WTC11 (cell line): ENCODE measurements around the gene CELSR1. TPM values are rescaled to one million over a fixed set of nuclear protein-coding genes. Genes with fewer than 3 reads are reported as not detected.

Experiments
- ATAC-seq: fragments of 200-7000 bp; cut with Tn5 transposase; 2 replicates; pipeline ENCODE4 v1.10.0; 2021; ENCODE audit warnings: mild to moderate bottlenecking, moderate library complexity
- CTCF ChIA-PET: fragments of 300-600 bp; sonication (Branson Sonifier 250); formaldehyde crosslinking; loops from one replicate; lab custom pipeline; 2021; ENCODE audit warnings: antibody characterized with exemption; lab: Charles Lee
- POLR2A ChIA-PET: fragments of 350-600 bp; sonication (Branson Sonifier 250); formaldehyde crosslinking; loops from one replicate; lab custom pipeline; 2021; ENCODE audit warnings: antibody characterized with exemption; lab: Charles Lee
- DNase-seq: peaks from one replicate; pipeline ENCODE4 v3.0.0; 2021; ENCODE audit warnings: low spot score
- H3K27ac Mint-ChIP-seq: 2 replicates; pipeline ENCODE4 v1.8.0; 2021; ENCODE audit warnings: mixed read lengths
- H3K27me3 Mint-ChIP-seq: 2 replicates; pipeline ENCODE4 v1.8.0; 2021; ENCODE audit warnings: low read depth, mild to moderate bottlenecking, moderate library complexity, mixed read lengths
- H3K36me3 Mint-ChIP-seq: 2 replicates; pipeline ENCODE4 v1.8.0; 2021; ENCODE audit warnings: mixed read lengths
- H3K4me1 Mint-ChIP-seq: 2 replicates; pipeline ENCODE4 v1.8.0; 2022; ENCODE audit warnings: mixed read lengths
- H3K4me3 Mint-ChIP-seq: 2 replicates; pipeline ENCODE4 v1.8.0; 2021; ENCODE audit warnings: mild to moderate bottlenecking, moderate library complexity, mixed read lengths
- H3K9me3 Mint-ChIP-seq: 2 replicates; pipeline ENCODE4 v1.8.0; 2021; ENCODE audit warnings: mixed read lengths
- ATF1 ChIP-seq: sonication (generic); formaldehyde crosslinking; IDR thresholded peaks from 2 replicates; pipeline ENCODE4 v1.8.1; 2023; ENCODE audit warnings: mild to moderate bottlenecking, moderate library complexity, missing genetic modification reagents
- ELF4 ChIP-seq: sonication (generic); formaldehyde crosslinking; IDR thresholded peaks from 2 replicates; pipeline ENCODE4 v1.8.1; 2022; ENCODE audit warnings: low read depth, mild to moderate bottlenecking, moderate library complexity, missing genetic modification reagents
- GTF2I ChIP-seq: fragments of 250-450 bp; sonication (Bioruptor Pico); conservative IDR thresholded peaks from 2 replicates; pipeline ENCODE4 v1.4.0; 2021; ENCODE audit warnings: mild to moderate bottlenecking
- JUN ChIP-seq: sonication (generic); formaldehyde crosslinking; IDR thresholded peaks from 2 replicates; pipeline ENCODE4 v1.8.0; 2023; ENCODE audit warnings: mild to moderate bottlenecking, missing genetic modification reagents
- MXD4 ChIP-seq: fragments of 250-450 bp; sonication (Bioruptor Pico); IDR thresholded peaks from 2 replicates; pipeline ENCODE4 v1.8.0; 2021; ENCODE audit warnings: mild to moderate bottlenecking, moderate library complexity, borderline replicate concordance
- NFATC4 ChIP-seq: fragments of 250-450 bp; sonication (Bioruptor Pico); IDR thresholded peaks from 2 replicates; pipeline ENCODE4 v1.9.0; 2021; ENCODE audit warnings: mild to moderate bottlenecking
- NFE2L1 ChIP-seq: sonication (generic); formaldehyde crosslinking; IDR thresholded peaks from 2 replicates; pipeline ENCODE4 v1.8.1; 2023; ENCODE audit warnings: missing genetic modification reagents
- NR2C2 ChIP-seq: sonication (generic); formaldehyde crosslinking; IDR thresholded peaks from 2 replicates; pipeline ENCODE4 v1.8.0; 2022; ENCODE audit warnings: mild to moderate bottlenecking, missing genetic modification reagents
- NR3C1 ChIP-seq: sonication (generic); formaldehyde crosslinking; conservative IDR thresholded peaks from 2 replicates; pipeline ENCODE4 v1.8.1; 2023; ENCODE audit warnings: low read depth, mild to moderate bottlenecking, missing genetic modification reagents
- PRRX2 ChIP-seq: fragments of 250-450 bp; sonication (Bioruptor Pico); IDR thresholded peaks from 2 replicates; pipeline ENCODE4 v1.8.0; 2021; ENCODE audit warnings: mild to moderate bottlenecking
- RORB ChIP-seq: fragments of 250-450 bp; sonication (Bioruptor Pico); IDR thresholded peaks from 2 replicates; pipeline ENCODE4 v1.9.0; 2021; ENCODE audit warnings: mild to moderate bottlenecking
- SMAD3 ChIP-seq: sonication (generic); formaldehyde crosslinking; IDR thresholded peaks from 2 replicates; pipeline ENCODE4 v1.8.0; 2022; ENCODE audit warnings: missing genetic modification reagents, mild to moderate bottlenecking, borderline replicate concordance
- TCF7 ChIP-seq: sonication (generic); formaldehyde crosslinking; IDR thresholded peaks from 2 replicates; pipeline ENCODE4 v1.8.0; 2022; ENCODE audit warnings: mild to moderate bottlenecking, low read depth, missing genetic modification reagents, moderate library complexity
- TP53 ChIP-seq: sonication (generic); formaldehyde crosslinking; IDR thresholded peaks from 2 replicates; pipeline ENCODE4 v1.8.1; 2023; ENCODE audit warnings: mild to moderate bottlenecking, missing genetic modification reagents
- ZNF263 ChIP-seq: sonication (generic); formaldehyde crosslinking; IDR thresholded peaks from 2 replicates; pipeline ENCODE4 v1.8.1; 2022; ENCODE audit warnings: low read depth, mild to moderate bottlenecking, moderate library complexity, missing genetic modification reagents
- ZNF396 ChIP-seq: fragments of 250-450 bp; sonication (Bioruptor Pico); IDR thresholded peaks from 2 replicates; pipeline ENCODE4 v1.8.0; 2021; ENCODE audit warnings: mild to moderate bottlenecking, moderate library complexity, borderline replicate concordance
- ZNF671 ChIP-seq: fragments of 250-450 bp; sonication (Bioruptor Pico); IDR thresholded peaks from 2 replicates; pipeline ENCODE4 v1.8.0; 2021; ENCODE audit warnings: mild to moderate bottlenecking
- total RNA-seq: library from RNA; stranded (reverse); gene quantifications from 3 replicates; pipeline ENCODE4 v1.2.3, GENCODE V29; 2021
- TF ChIP-seq, protein P1 (sequence below): sonication (generic); formaldehyde crosslinking; IDR thresholded peaks from 2 replicates; pipeline ENCODE4 v1.8.1; 2023; ENCODE audit warnings: mild to moderate bottlenecking, moderate library complexity, missing genetic modification reagents
- TF ChIP-seq, protein P2 (sequence below): sonication (generic); formaldehyde crosslinking; conservative IDR thresholded peaks from 2 replicates; pipeline ENCODE4 v1.8.1; 2023; ENCODE audit warnings: mild to moderate bottlenecking, low read depth, missing genetic modification reagents, moderate library complexity
- TF ChIP-seq, protein P3 (sequence below): fragments of 250-450 bp; sonication (Bioruptor Pico); IDR thresholded peaks from 2 replicates; pipeline ENCODE4 v1.9.0; 2021; ENCODE audit warnings: mild to moderate bottlenecking
- TF ChIP-seq, protein P4 (sequence below): fragments of 250-450 bp; sonication (Bioruptor Pico); IDR thresholded peaks from 2 replicates; pipeline ENCODE4 v1.9.0; 2021; ENCODE audit warnings: mild to moderate bottlenecking
- TF ChIP-seq, protein P5 (sequence below): fragments of 250-450 bp; sonication (Bioruptor Pico); IDR thresholded peaks from 2 replicates; pipeline ENCODE4 v1.8.0; 2021; ENCODE audit warnings: mild to moderate bottlenecking
- TF ChIP-seq, protein P6 (sequence below): sonication (generic); formaldehyde crosslinking; IDR thresholded peaks from 2 replicates; pipeline ENCODE4 v1.8.1; 2022; ENCODE audit warnings: mild to moderate bottlenecking, moderate library complexity, missing genetic modification reagents
- TF ChIP-seq, protein P7 (sequence below): fragments of 250-450 bp; sonication (Bioruptor Pico); IDR thresholded peaks from 2 replicates; pipeline ENCODE4 v1.9.0; 2021; ENCODE audit warnings: moderate library complexity, mild to moderate bottlenecking, inconsistent platforms, borderline replicate concordance
- TF ChIP-seq, protein P8 (sequence below): sonication (generic); formaldehyde crosslinking; IDR thresholded peaks from 2 replicates; pipeline ENCODE4 v1.8.1; 2023; ENCODE audit warnings: mild to moderate bottlenecking, missing genetic modification reagents

Gene CELSR1
- total RNA-seq, 1 experiment from 2014 or later = 16.8 TPM

DNA sequence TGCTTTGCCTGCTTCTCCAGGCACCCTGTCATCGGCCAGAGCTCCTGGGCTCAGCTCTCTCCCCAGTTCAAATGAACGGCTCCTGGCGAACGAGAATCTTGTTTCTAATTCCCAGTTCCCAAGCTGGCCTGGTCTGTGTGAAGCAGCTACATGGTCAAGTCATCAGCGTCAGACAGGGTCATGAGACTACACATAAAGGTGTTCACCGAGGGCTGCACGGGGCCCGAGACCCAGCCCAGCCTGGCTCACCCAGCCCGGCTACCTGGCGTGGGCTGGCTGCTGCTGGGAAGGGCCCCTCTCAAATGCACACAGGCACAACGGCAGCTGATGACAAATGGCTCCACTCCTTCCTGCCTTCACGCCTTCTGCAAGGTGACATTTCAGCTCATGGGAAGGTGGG is 14.6 kb upstream of the CELSR1 start:
- no peak for DNase-seq
- no peaks in the 10 kb centered on the region for H3K4me1 Mint-ChIP-seq
- no peak overlapping the region for H3K4me3 Mint-ChIP-seq
- peaks cover 2% of the 10 kb centered on the region; the same call in 1 of the 2 replicates for H3K36me3 Mint-ChIP-seq
- peaks cover 4% of the 10 kb centered on the region for H3K27me3 Mint-ChIP-seq
- CTCF ChIA-PET = interaction anchor here (2.6 to 3.3 kb wide), 3 partner anchors 10 to 185 kb away, joined by 15 to 21 read pairs (median 16); no protein-coding TSS in a partner anchor
- POLR2A ChIA-PET = no interaction called here
- ATAC-seq = no peak
- H3K27ac Mint-ChIP-seq = no peak overlapping the region
- TF ChIP-seq ZNF396 (CRISPR knock-in tag) (no peak), JUN (CRISPR knock-in tag) (no peak), NR2C2 (CRISPR knock-in tag) (no peak), ZNF263 (no peak), TP53 (CRISPR knock-in tag) (no peak), NFATC4 (CRISPR knock-in tag) (no peak), MXD4 (no peak), NFE2L1 (CRISPR knock-in tag) (no peak), ZNF671 (no peak), ATF1 (CRISPR knock-in tag) (no peak)
- TF ChIP-seq, protein P1, sequence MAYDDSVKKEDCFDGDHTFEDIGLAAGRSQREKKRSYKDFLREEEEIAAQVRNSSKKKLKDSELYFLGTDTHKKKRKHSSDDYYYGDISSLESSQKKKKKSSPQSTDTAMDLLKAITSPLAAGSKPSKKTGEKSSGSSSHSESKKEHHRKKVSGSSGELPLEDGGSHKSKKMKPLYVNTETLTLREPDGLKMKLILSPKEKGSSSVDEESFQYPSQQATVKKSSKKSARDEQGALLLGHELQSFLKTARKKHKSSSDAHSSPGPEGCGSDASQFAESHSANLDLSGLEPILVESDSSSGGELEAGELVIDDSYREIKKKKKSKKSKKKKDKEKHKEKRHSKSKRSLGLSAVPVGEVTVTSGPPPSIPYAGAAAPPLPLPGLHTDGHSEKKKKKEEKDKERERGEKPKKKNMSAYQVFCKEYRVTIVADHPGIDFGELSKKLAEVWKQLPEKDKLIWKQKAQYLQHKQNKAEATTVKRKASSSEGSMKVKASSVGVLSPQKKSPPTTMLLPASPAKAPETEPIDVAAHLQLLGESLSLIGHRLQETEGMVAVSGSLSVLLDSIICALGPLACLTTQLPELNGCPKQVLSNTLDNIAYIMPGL = no peak
- TF ChIP-seq, protein P2, sequence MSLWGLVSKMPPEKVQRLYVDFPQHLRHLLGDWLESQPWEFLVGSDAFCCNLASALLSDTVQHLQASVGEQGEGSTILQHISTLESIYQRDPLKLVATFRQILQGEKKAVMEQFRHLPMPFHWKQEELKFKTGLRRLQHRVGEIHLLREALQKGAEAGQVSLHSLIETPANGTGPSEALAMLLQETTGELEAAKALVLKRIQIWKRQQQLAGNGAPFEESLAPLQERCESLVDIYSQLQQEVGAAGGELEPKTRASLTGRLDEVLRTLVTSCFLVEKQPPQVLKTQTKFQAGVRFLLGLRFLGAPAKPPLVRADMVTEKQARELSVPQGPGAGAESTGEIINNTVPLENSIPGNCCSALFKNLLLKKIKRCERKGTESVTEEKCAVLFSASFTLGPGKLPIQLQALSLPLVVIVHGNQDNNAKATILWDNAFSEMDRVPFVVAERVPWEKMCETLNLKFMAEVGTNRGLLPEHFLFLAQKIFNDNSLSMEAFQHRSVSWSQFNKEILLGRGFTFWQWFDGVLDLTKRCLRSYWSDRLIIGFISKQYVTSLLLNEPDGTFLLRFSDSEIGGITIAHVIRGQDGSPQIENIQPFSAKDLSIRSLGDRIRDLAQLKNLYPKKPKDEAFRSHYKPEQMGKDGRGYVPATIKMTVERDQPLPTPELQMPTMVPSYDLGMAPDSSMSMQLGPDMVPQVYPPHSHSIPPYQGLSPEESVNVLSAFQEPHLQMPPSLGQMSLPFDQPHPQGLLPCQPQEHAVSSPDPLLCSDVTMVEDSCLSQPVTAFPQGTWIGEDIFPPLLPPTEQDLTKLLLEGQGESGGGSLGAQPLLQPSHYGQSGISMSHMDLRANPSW (CRISPR knock-in tag) = no peak
- peaks cover 20% of the 10 kb centered on the region for H3K9me3 Mint-ChIP-seq

DNA sequence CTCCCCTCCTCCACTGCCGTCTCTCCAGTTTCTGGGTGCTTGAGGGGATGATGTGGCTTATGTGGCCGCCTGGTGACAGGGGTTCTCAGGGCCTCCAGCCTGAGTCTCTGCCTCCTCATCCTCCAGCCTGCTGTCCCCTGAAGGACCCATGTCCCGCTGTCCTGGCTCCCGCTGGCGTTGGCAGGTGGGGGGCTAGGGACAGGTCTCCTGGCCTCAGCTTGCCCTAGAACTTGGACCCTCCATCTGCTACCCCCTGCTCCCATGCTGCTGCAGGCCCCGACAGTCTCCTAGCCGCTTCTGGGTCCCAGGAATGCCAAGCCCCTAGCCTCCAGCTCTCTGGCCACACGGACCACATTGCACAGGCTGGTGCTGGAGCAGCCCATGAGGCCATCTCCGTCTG is 13.9 kb upstream of the CELSR1 start:
- ChIA-PET CTCF (interaction anchor here (2.6 to 3.3 kb wide), 3 partner anchors 9 to 184 kb away, joined by 15 to 21 read pairs (median 16); no protein-coding TSS in a partner anchor), POLR2A (no interaction called here)
- Mint-ChIP-seq H3K9me3 (peaks cover 15% of the 10 kb centered on the region), H3K36me3 (peaks cover 2% of the 10 kb centered on the region; the same call in 1 of the 2 replicates), H3K27ac (no peak overlapping the region), H3K27me3 (peaks cover 4% of the 10 kb centered on the region), H3K4me1 (no peaks in the 10 kb centered on the region), H3K4me3 (no peak overlapping the region)
- ATAC-seq (no peak), DNase-seq (no peak)
- TF ChIP-seq, protein P3, sequence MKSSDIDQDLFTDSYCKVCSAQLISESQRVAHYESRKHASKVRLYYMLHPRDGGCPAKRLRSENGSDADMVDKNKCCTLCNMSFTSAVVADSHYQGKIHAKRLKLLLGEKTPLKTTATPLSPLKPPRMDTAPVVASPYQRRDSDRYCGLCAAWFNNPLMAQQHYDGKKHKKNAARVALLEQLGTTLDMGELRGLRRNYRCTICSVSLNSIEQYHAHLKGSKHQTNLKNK = no peak
- TF ChIP-seq ELF4 (CRISPR knock-in tag) = no peak
- TF ChIP-seq PRRX2 (CRISPR knock-in tag) = no peak
- no peak for TF ChIP-seq TCF7 (CRISPR knock-in tag)
- TF ChIP-seq, protein P4, sequence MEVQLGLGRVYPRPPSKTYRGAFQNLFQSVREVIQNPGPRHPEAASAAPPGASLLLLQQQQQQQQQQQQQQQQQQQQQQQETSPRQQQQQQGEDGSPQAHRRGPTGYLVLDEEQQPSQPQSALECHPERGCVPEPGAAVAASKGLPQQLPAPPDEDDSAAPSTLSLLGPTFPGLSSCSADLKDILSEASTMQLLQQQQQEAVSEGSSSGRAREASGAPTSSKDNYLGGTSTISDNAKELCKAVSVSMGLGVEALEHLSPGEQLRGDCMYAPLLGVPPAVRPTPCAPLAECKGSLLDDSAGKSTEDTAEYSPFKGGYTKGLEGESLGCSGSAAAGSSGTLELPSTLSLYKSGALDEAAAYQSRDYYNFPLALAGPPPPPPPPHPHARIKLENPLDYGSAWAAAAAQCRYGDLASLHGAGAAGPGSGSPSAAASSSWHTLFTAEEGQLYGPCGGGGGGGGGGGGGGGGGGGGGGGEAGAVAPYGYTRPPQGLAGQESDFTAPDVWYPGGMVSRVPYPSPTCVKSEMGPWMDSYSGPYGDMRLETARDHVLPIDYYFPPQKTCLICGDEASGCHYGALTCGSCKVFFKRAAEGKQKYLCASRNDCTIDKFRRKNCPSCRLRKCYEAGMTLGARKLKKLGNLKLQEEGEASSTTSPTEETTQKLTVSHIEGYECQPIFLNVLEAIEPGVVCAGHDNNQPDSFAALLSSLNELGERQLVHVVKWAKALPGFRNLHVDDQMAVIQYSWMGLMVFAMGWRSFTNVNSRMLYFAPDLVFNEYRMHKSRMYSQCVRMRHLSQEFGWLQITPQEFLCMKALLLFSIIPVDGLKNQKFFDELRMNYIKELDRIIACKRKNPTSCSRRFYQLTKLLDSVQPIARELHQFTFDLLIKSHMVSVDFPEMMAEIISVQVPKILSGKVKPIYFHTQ (CRISPR knock-in tag) = no peak
- no peak for TF ChIP-seq GTF2I (CRISPR knock-in tag)
- no peak for TF ChIP-seq NFE2L1 (CRISPR knock-in tag)
- TF ChIP-seq NR3C1 (CRISPR knock-in tag) = no peak
- no peak for TF ChIP-seq RORB
- TF ChIP-seq, protein P5, sequence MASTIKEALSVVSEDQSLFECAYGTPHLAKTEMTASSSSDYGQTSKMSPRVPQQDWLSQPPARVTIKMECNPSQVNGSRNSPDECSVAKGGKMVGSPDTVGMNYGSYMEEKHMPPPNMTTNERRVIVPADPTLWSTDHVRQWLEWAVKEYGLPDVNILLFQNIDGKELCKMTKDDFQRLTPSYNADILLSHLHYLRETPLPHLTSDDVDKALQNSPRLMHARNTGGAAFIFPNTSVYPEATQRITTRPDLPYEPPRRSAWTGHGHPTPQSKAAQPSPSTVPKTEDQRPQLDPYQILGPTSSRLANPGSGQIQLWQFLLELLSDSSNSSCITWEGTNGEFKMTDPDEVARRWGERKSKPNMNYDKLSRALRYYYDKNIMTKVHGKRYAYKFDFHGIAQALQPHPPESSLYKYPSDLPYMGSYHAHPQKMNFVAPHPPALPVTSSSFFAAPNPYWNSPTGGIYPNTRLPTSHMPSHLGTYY = no peak
- TF ChIP-seq, protein P6, sequence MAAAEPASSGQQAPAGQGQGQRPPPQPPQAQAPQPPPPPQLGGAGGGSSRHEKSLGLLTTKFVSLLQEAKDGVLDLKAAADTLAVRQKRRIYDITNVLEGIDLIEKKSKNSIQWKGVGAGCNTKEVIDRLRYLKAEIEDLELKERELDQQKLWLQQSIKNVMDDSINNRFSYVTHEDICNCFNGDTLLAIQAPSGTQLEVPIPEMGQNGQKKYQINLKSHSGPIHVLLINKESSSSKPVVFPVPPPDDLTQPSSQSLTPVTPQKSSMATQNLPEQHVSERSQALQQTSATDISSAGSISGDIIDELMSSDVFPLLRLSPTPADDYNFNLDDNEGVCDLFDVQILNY (CRISPR knock-in tag) = no peak
- TF ChIP-seq, protein P7, sequence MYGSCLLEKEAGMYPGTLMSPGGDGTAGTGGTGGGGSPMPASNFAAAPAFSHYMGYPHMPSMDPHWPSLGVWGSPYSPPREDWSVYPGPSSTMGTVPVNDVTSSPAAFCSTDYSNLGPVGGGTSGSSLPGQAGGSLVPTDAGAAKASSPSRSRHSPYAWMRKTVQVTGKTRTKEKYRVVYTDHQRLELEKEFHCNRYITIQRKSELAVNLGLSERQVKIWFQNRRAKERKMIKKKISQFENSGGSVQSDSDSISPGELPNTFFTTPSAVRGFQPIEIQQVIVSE (CRISPR knock-in tag) = no peak
- TF ChIP-seq SMAD3 (CRISPR knock-in tag) = no peak
- TF ChIP-seq, protein P8, sequence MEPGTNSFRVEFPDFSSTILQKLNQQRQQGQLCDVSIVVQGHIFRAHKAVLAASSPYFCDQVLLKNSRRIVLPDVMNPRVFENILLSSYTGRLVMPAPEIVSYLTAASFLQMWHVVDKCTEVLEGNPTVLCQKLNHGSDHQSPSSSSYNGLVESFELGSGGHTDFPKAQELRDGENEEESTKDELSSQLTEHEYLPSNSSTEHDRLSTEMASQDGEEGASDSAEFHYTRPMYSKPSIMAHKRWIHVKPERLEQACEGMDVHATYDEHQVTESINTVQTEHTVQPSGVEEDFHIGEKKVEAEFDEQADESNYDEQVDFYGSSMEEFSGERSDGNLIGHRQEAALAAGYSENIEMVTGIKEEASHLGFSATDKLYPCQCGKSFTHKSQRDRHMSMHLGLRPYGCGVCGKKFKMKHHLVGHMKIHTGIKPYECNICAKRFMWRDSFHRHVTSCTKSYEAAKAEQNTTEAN (CRISPR knock-in tag) = no peak
